VCaP (cell line): ENCODE data around the gene HOXD8.

Experiments
- H3K27ac ChIP-seq: fragments of 450-650 bp; 2 replicates; pipeline ENCODE4 v1.5.1; 2017
- TF ChIP-seq, protein P1 (sequence below): fragments of 450-650 bp; conservative IDR thresholded peaks from 2 replicates; pipeline ENCODE4 v1.5.1; 2017; ENCODE audit warnings: mild to moderate bottlenecking, moderate library complexity

The HOXD8 gene

GRCh38 chr2:176117823-176118371 lies 11.6 kb upstream of the HOXD8 start:
- TF ChIP-seq, protein P1, sequence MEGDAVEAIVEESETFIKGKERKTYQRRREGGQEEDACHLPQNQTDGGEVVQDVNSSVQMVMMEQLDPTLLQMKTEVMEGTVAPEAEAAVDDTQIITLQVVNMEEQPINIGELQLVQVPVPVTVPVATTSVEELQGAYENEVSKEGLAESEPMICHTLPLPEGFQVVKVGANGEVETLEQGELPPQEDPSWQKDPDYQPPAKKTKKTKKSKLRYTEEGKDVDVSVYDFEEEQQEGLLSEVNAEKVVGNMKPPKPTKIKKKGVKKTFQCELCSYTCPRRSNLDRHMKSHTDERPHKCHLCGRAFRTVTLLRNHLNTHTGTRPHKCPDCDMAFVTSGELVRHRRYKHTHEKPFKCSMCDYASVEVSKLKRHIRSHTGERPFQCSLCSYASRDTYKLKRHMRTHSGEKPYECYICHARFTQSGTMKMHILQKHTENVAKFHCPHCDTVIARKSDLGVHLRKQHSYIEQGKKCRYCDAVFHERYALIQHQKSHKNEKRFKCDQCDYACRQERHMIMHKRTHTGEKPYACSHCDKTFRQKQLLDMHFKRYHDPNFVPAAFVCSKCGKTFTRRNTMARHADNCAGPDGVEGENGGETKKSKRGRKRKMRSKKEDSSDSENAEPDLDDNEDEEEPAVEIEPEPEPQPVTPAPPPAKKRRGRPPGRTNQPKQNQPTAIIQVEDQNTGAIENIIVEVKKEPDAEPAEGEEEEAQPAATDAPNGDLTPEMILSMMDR, result no peak
- no peak overlapping the region for H3K27ac ChIP-seq

- H3K27ac ChIP-seq, result no peak overlapping the region
- TF ChIP-seq, protein P1, result no peak
These were observed 10.7 kb upstream of the HOXD8 start for GRCh38 chr2:176118601-176119339.

DNA sequence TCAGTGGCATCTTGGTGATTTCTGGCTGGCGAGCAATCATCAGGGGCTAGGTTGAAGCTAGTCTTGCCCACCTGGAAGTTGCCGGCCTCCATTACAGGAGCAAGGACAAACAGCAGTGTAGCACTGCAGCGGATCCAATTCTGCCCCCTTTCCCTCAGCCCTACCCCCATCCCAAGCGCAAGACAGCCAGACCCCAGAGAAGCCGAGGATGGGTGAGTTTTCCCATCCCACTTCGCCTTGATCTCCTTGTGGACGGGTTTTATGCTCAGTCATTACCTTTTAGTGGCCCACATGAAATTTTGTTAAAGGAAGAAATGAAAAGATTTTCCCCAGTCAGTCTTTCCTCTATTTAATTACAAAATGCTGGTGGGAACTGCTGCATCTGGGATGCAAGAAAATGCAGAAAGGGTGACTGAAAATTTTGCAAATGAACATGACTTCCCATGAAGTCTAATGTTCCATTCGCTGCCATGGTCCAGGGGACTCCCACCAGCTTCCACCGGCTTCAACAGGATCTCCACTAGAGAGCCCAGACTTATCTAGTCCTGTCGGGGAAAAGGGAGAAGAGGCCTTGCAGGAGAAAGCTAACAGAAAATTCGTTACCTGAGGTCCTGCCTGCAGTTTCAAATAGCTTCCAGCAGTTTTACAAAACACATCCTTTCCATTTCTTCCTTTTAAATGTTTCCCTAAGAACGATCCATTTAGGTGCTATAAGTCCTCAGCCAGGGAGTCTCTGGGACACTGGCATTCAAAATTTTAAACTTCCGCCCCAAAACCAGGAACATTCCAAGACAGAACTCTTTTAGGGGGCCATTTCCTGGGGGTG lies 8.9 kb upstream of the HOXD8 start:
- TF ChIP-seq, protein P1, result no peak
- H3K27ac ChIP-seq, result no peak overlapping the region

DNA sequence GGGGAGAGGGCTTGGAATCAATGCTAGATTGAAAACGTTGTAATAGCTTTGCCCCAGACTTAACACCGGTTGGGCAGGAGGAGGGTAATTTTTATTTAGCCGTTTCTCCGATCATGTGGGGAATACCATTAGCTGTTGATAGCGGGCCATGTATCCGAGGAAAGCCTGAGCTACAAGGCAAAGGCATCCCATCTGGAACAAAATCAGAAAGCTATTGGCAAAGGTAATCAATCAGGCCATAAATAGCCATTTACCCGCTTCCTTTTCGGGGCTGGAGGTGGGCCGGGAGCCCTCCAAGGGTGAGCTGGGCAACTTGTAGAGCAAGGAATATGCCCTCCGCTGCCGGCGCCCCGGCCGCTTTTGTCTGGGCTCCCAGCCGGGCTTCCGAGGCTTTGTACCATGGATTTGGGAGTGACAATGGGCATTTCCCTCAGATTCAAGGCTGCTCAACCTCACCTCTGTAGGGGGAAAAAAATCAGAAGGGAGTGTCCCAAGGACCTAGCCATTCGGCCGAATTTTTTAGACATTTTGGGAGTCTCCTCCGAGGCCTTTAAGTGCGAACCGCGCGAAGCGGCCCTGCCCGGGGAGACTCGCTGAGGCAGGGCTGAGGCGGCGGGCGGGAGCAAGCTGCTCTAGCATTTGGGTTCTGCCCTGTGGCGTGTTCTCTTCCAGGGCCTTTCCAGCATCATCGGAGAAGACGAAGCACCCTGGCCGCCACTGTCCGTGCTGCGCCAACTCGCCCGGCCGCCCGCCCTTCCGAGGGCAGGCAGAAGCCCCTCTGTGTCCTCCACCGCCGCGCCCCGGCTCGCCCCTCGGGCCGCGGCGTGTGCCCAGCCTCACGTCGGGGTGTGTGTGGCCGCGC lies 8.1 kb upstream of the HOXD8 start:
- no peak overlapping the region for H3K27ac ChIP-seq
- TF ChIP-seq, protein P1, result no peak

DNA sequence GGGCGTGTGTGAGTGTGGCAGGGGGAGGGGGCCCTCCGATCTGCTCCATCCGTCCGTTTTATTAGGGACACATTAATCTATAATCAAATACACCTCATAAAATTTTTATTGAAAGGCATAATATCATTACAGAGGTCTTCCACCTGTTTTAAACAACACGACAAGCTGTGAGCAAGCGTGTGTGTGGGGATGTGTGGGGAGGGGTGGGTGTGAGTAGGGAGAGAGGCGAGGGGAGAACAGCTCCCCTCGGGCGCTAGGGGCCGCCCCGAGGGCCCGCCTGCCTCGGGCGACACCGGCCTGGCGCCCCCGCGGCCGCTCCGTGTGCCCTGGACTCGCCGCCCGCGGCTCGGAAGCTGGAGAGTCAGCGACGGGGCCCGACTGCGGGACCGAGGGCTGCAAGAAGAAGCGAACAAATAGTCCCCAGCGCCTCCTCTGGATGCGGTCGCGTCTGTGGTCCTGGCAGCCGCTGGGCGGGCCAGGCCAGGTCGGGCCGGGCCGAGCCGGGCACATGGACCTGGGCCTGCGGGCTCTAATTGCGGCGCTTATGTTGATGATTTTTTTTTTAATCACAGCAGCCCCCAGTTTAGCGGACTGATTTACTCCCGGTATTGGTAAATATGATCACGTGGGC lies 7.3 kb upstream of the HOXD8 start:
- H3K27ac ChIP-seq, result no peak overlapping the region
- TF ChIP-seq, protein P1, result no peak

DNA sequence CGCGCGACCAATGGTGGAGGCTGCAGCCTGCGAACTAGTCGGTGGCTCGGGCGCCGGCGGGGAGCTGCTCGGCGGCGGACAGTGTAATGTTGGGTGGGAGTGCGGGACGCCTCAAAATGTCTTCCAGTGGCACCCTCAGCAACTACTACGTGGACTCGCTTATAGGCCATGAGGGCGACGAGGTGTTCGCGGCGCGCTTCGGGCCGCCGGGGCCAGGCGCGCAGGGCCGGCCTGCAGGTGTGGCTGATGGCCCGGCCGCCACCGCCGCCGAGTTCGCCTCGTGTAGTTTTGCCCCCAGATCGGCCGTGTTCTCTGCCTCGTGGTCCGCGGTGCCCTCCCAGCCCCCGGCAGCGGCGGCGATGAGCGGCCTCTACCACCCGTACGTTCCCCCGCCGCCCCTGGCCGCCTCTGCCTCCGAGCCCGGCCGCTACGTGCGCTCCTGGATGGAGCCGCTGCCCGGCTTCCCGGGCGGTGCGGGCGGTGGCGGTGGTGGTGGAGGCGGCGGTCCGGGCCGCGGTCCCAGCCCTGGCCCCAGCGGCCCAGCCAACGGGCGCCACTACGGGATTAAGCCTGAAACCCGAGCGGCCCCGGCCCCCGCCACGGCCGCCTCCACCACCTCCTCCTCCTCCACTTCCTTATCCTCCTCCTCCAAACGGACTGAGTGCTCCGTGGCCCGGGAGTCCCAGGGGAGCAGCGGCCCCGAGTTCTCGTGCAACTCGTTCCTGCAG lies 6.7 kb upstream of the HOXD8 start, which contains the start of gene HOXD9:
Gene HOXD9 (plus strand): TSS at position 37 of the 728 bp plus-strand sequence. CDS start 50 bp downstream, at position 87.
- TF ChIP-seq, protein P1, result no peak

More for the DNA sequence above, 6.7 kb upstream of the HOXD8 start, which contains the start of gene HOXD9:
- no peak within 1 kb of the TSS for H3K27ac ChIP-seq
